ENCODE results near the gene ZRANB3. TPM values are rescaled to one million over a fixed set of nuclear protein-coding genes. Genes with fewer than 3 reads are reported as not detected.
"Not testable (repeated sequence)": the region's sequence is repeated elsewhere in the genome, so short reads cannot be mapped to it uniquely, and the experiment has no call there.

ZRANB3 gene
- total RNA-seq, 6 donors from 2014 or later, result 1.00 to 4.0 (median 2.0) TPM

DNA sequence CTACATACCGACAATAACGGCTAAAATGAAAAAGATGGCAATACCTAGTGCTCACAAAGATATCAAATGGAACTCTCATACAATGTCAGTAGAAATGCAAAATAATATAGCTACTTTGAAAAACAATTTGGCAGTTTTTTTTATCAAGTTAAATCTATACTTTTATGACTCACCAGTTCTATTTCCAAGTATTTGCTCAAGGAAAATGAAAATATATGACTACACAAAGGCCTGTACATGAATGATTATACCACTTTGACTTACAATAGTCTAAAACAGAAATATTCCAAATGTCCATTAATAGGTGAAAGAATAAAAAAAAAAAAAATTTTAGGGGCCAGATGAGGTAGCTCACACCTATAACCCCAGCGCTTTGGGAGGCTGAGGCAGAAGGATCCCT lies 219.8 kb downstream of the ZRANB3 start:
- H3K9me3 ChIP-seq, result no peaks in the 10 kb centered on the region
- DNase-seq (no peak), ATAC-seq (ENCODE audit: low FRiP score in 2 of 2) (no peak)
- H3K4me1 ChIP-seq, result no peaks in the 10 kb centered on the region
- no peaks in the 10 kb centered on the region for H3K36me3 ChIP-seq
- TF ChIP-seq POLR2A (IDR thresholded peaks at IDR 0.05) (no peak), EP300 (IDR thresholded peaks at IDR 0.05) (no peak), POLR2AphosphoS5 (IDR thresholded peaks at IDR 0.05) (no peak)
- TF ChIP-seq, protein P1, sequence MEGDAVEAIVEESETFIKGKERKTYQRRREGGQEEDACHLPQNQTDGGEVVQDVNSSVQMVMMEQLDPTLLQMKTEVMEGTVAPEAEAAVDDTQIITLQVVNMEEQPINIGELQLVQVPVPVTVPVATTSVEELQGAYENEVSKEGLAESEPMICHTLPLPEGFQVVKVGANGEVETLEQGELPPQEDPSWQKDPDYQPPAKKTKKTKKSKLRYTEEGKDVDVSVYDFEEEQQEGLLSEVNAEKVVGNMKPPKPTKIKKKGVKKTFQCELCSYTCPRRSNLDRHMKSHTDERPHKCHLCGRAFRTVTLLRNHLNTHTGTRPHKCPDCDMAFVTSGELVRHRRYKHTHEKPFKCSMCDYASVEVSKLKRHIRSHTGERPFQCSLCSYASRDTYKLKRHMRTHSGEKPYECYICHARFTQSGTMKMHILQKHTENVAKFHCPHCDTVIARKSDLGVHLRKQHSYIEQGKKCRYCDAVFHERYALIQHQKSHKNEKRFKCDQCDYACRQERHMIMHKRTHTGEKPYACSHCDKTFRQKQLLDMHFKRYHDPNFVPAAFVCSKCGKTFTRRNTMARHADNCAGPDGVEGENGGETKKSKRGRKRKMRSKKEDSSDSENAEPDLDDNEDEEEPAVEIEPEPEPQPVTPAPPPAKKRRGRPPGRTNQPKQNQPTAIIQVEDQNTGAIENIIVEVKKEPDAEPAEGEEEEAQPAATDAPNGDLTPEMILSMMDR (IDR thresholded peaks at IDR 0.05), result no peak
- H3K4me3 ChIP-seq, result no peak overlapping the region
- no peak overlapping the region for H3K27ac ChIP-seq
- H3K27me3 ChIP-seq, result no peaks in the 10 kb centered on the region
- WGBS, 2 donors, result 97 to 99% methylated on average over 3 of the region's 3 CpGs

DNA sequence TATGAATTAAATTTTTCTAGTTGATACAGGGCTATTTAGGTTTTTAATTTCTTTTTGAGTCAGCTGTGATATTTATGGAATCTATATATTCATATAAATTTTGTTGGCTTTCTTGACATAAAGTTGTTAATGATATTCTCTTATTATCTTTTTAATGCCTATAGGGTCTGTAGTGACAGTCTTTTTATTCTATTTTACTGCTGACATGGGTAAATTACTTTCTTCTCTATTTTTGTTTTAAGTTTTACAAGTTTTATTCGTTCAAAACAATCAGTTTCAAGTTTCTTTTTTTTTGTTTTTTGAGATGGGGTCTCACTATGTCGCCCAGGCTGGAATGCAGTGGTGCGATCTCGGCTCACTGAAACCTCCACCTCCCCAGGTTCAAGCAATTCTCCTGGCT lies 226.3 kb downstream of the ZRANB3 start:
- WGBS, 2 donors, result 84 to 99% methylated on average over 4 of the region's 4 CpGs
- DNase-seq, result no peak
- no peaks in the 10 kb centered on the region for H3K27me3 ChIP-seq

GRCh38 chr2:135299658-135300244 lies 231.3 kb downstream of the ZRANB3 start:
- Histone ChIP-seq H3K4me1 (no peaks in the 10 kb centered on the region), H3K36me3 (no peaks in the 10 kb centered on the region), H3K27ac (no peak overlapping the region), H3K9me3 (peaks cover 0 to 7% (median 2%) of the 10 kb centered on the region in 4 donors), H3K4me3 (no peak overlapping the region), H3K27me3 (no peaks in the 10 kb centered on the region)
- ATAC-seq (ENCODE audit: low FRiP score in 2 of 2) (no peak), DNase-seq (no peak)
- 81 to 94% methylated on average over 1 of the region's 1 CpG for WGBS, 2 donors
- TF ChIP-seq POLR2AphosphoS5 (IDR thresholded peaks at IDR 0.05) (no peak), POLR2A (IDR thresholded peaks at IDR 0.05) (no peak), EP300 (IDR thresholded peaks at IDR 0.05) (no peak)
- TF ChIP-seq, protein P1 (IDR thresholded peaks at IDR 0.05), result no peak

More for the DNA sequence above, 226.3 kb downstream of the ZRANB3 start:
- no peaks in the 10 kb centered on the region for H3K4me1 ChIP-seq
- H3K36me3 ChIP-seq, result no peaks in the 10 kb centered on the region
- ATAC-seq (ENCODE audit: low FRiP score in 2 of 2), result no peak
- no peak overlapping the region for H3K27ac ChIP-seq
- no peaks in the 10 kb centered on the region for H3K9me3 ChIP-seq
- TF ChIP-seq POLR2A (IDR thresholded peaks at IDR 0.05), result no peak
- no peak for TF ChIP-seq EP300 (IDR thresholded peaks at IDR 0.05)
- TF ChIP-seq, protein P1 (IDR thresholded peaks at IDR 0.05), result no peak
- no peak for TF ChIP-seq POLR2AphosphoS5 (IDR thresholded peaks at IDR 0.05)
- no peak overlapping the region for H3K4me3 ChIP-seq

DNA sequence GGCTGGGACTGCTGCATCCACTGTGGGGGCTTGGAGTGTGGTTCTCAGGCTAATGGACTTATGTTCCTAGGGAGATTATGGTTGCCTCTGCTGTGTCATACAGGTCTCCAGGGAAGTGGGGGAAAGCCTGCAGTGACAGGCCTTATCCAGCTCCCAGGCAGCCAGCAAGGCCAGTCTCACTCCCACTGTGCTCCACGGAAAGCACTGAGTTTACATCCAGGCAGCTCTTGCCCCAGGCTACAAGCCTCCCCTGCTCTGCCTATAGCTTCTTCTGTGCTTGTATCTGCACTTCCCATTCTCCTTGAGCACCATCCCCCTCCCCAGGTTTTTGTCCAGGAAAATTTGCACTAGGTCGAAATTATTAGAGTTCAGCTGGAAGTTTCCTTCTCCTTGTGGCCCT lies 231.9 kb downstream of the ZRANB3 start:
- TF ChIP-seq EP300 (IDR thresholded peaks at IDR 0.05) (no peak), POLR2AphosphoS5 (IDR thresholded peaks at IDR 0.05) (no peak), POLR2A (IDR thresholded peaks at IDR 0.05) (no peak)
- H3K27ac ChIP-seq, result no peak overlapping the region
- peaks cover 0 to 7% (median 2%) of the 10 kb centered on the region in 4 donors for H3K9me3 ChIP-seq
- 87 to 100% methylated on average over 2 of the region's 2 CpGs for WGBS, 2 donors
- no peaks in the 10 kb centered on the region for H3K27me3 ChIP-seq
- ATAC-seq (ENCODE audit: low FRiP score in 2 of 2) (no peak), DNase-seq (no peak)
- H3K4me1 ChIP-seq, result no peaks in the 10 kb centered on the region
- H3K36me3 ChIP-seq, result no peaks in the 10 kb centered on the region
- no peak overlapping the region for H3K4me3 ChIP-seq

- H3K9me3 ChIP-seq, result peaks cover 0 to 12% (median 0%) of the 10 kb centered on the region in 4 donors
- H3K36me3 ChIP-seq; DNase-seq; H3K4me1 ChIP-seq; H3K4me3 ChIP-seq; ATAC-seq (ENCODE audit: low FRiP score in 2 of 2); H3K27ac ChIP-seq; H3K27me3 ChIP-seq: not testable (repeated sequence)
Measured at GRCh38 chr2:135287121-135287520, 243.9 kb downstream of the ZRANB3 start.

- no peak for ATAC-seq (ENCODE audit: low FRiP score in 2 of 2)
Measured at GRCh38 chr2:135285391-135285790, 245.6 kb downstream of the ZRANB3 start.

More at GRCh38 chr2:135285391-135285790, 245.6 kb downstream of the ZRANB3 start:
- H3K9me3 ChIP-seq, result peaks cover 0 to 12% (median 0%) of the 10 kb centered on the region in 4 donors
- H3K4me1 ChIP-seq, result no peaks in the 10 kb centered on the region
- no peak for DNase-seq
- WGBS, 2 donors, result 78 to 81% methylated on average over 3 of the region's 3 CpGs
- H3K27ac ChIP-seq, result no peak overlapping the region
- H3K4me3 ChIP-seq, result no peak overlapping the region
- H3K36me3 ChIP-seq, result no peaks in the 10 kb centered on the region
- TF ChIP-seq POLR2AphosphoS5 (IDR thresholded peaks at IDR 0.05) (no peak), EP300 (IDR thresholded peaks at IDR 0.05) (no peak), POLR2A (IDR thresholded peaks at IDR 0.05) (no peak)
- TF ChIP-seq, protein P1 (IDR thresholded peaks at IDR 0.05), result no peak
- no peaks in the 10 kb centered on the region for H3K27me3 ChIP-seq
